H1 (cell line): ENCODE results near the gene CASD1. TPM values are rescaled to one million over a fixed set of nuclear protein-coding genes. Genes with fewer than 3 reads are reported as not detected.

Source experiments
- CTCF ChIA-PET: fragments of 300-600 bp; sonication (Branson Sonifier 250); formaldehyde crosslinking; loops from one replicate; lab custom pipeline; 2021; ENCODE audit not compliant: partially characterized antibody; lab: Charles Lee
- POLR2A ChIA-PET: fragments of 300-600 bp; sonication (Branson Sonifier 250); formaldehyde crosslinking; loops from one replicate; lab custom pipeline; 2021; ENCODE audit warnings: inconsistent platforms; ENCODE audit not compliant: partially characterized antibody; lab: Charles Lee
- DNase-seq, 2 experiments: peaks; one replicate each; pipeline versions ENCODE4 v3.0.0 to v3.0.0-alpha.2; 2010 to 2022; ENCODE audit warnings: low spot score in 2 of 2, low read depth in 1 of 2, mixed read lengths in 1 of 2
- FAIRE-seq: peaks from 2 replicates; lab custom pipeline; 2011; peaks lifted over from hg19 to GRCh38; lab: Jason Lieb, UNC
- H2AFZ ChIP-seq: 2 replicates; pipeline ENCODE4 v1.8.1; 2012; ENCODE audit warnings: low read length, inconsistent platforms
- H2AK5ac ChIP-seq: 2 replicates; pipeline ENCODE4 v1.6.1; 2013; ENCODE audit warnings: low read depth, low read length
- H2BK120ac ChIP-seq: replicated peaks from 2 replicates; pipeline ENCODE3; 2013; ENCODE audit warnings: low read depth, low read length, inconsistent platforms
- H2BK12ac ChIP-seq: 2 replicates; pipeline ENCODE4 v1.6.1; 2013; ENCODE audit warnings: low read depth, low read length
- H2BK15ac ChIP-seq: 2 replicates; pipeline ENCODE4 v1.6.1; 2013; ENCODE audit warnings: low read length
- H2BK20ac ChIP-seq: 2 replicates; pipeline ENCODE4 v1.6.1; 2013; ENCODE audit warnings: low read length
- H2BK5ac ChIP-seq: 2 replicates; pipeline ENCODE4 v1.6.1; 2013; ENCODE audit warnings: low read depth, low read length
- H3K14ac ChIP-seq: 2 replicates; pipeline ENCODE4 v1.6.1; 2013; ENCODE audit warnings: inconsistent platforms; ENCODE audit not compliant: insufficient read length
- H3K18ac ChIP-seq: 2 replicates; pipeline ENCODE4 v1.6.1; 2013; ENCODE audit warnings: low read length; ENCODE audit errors: extremely low read depth
- H3K23ac ChIP-seq: 2 replicates; pipeline ENCODE4 v1.6.1; 2013; ENCODE audit warnings: inconsistent platforms; ENCODE audit not compliant: insufficient read length
- H3K23me2 ChIP-seq: 2 replicates; pipeline ENCODE4 v1.6.1; 2013; ENCODE audit warnings: low read depth, low read length
- H3K27ac ChIP-seq: 2 replicates; pipeline ENCODE4 v1.6.1; 2011; ENCODE audit warnings: low read depth, low read length, inconsistent platforms
- H3K27me3 ChIP-seq, 4 experiments: replicated peaks in 1 of 4; 1 replicate in 1 of 4; 2 replicates in 3 of 4; pipeline versions ENCODE4 v1.6.1 to v1.8.1; 2011 to 2013; ENCODE audit warnings: low read length in 3 of 4, mild to moderate bottlenecking in 3 of 4, inconsistent platforms in 2 of 4, mixed read lengths in 2 of 4, moderate library complexity in 1 of 4; ENCODE audit not compliant: control insufficient read depth in 3 of 4, insufficient read depth in 3 of 4; ENCODE audit errors: extremely low read depth in 1 of 4
- H3K36me3 ChIP-seq, 4 experiments: 2 replicates each; pipeline versions ENCODE4 v1.6.1 to v1.8.1; 2011 to 2013; ENCODE audit warnings: mild to moderate bottlenecking in 4 of 4, low read length in 3 of 4, moderate library complexity in 2 of 4, control low read depth in 1 of 4, inconsistent platforms in 1 of 4; ENCODE audit not compliant: insufficient read depth in 4 of 4, control insufficient read depth in 2 of 4
- H3K4ac ChIP-seq: replicated peaks from 2 replicates; pipeline ENCODE3; 2013; ENCODE audit warnings: low read length, low read depth, mixed read lengths, inconsistent platforms; ENCODE audit not compliant: insufficient read length
- H3K4me1 ChIP-seq, 4 experiments: replicated peaks in 1 of 4; 1 replicate in 1 of 4; 2 replicates in 3 of 4; pipeline versions ENCODE4 v1.6.1 to v1.8.1; 2011 to 2013; ENCODE audit warnings: low read length in 3 of 4, inconsistent platforms in 2 of 4, mixed read lengths in 1 of 4; ENCODE audit not compliant: insufficient read depth in 4 of 4, control insufficient read depth in 3 of 4
- H3K4me2 ChIP-seq, 2 experiments: 2 replicates each; pipeline versions ENCODE4 v1.6.1 to v1.8.1; 2011 to 2013; ENCODE audit warnings: low read depth in 2 of 2, low read length in 2 of 2, control low read depth in 1 of 2, inconsistent platforms in 1 of 2, mild to moderate bottlenecking in 1 of 2; ENCODE audit not compliant: insufficient read depth in 1 of 2
- H3K4me3 ChIP-seq, 4 experiments: fragments of 200-600, 300-600 bp in 1 of 4; sonication (generic), shearing (Covaris generic), sonication (Bioruptor Twin) in 1 of 4; 2 replicates each; pipeline versions ENCODE4 v1.5.1 to v1.8.1; 2011 to 2016; ENCODE audit warnings: low read length in 4 of 4, low read depth in 3 of 4, control low read depth in 2 of 4, inconsistent platforms in 2 of 4, mild to moderate bottlenecking in 2 of 4, mixed read lengths in 1 of 4, moderate library complexity in 1 of 4; ENCODE audit not compliant: insufficient read depth in 2 of 4; ENCODE audit errors: extremely low read depth in 1 of 4
- H3K56ac ChIP-seq: replicated peaks from 2 replicates; pipeline ENCODE3; 2013; ENCODE audit warnings: low read depth, mild to moderate bottlenecking, mixed read lengths, low read length, inconsistent platforms; ENCODE audit not compliant: insufficient read length
- H3K79me1 ChIP-seq: 2 replicates; pipeline ENCODE4 v1.6.1; 2013; ENCODE audit warnings: low read depth, low read length, control low read depth
- H3K79me2 ChIP-seq, 2 experiments: 2 replicates each; pipeline versions ENCODE4 v1.6.1 to v1.8.1; 2012 to 2013; ENCODE audit warnings: low read length in 2 of 2, mild to moderate bottlenecking in 2 of 2, inconsistent platforms in 1 of 2; ENCODE audit not compliant: insufficient read depth in 2 of 2, control insufficient read depth in 1 of 2
- H3K9ac ChIP-seq, 4 experiments: replicated peaks in 1 of 4; 1 replicate in 1 of 4; 2 replicates in 3 of 4; pipeline versions ENCODE4 v1.6.1 to v1.8.1; 2011 to 2013; ENCODE audit warnings: low read depth in 3 of 4, low read length in 3 of 4, control low read depth in 2 of 4, mild to moderate bottlenecking in 2 of 4, moderate library complexity in 2 of 4, inconsistent platforms in 1 of 4; ENCODE audit errors: extremely low read depth in 1 of 4
- H3K9me3 ChIP-seq, 2 experiments: 2 replicates each; pipeline versions ENCODE4 v1.6.1 to v1.8.1; 2012 to 2013; ENCODE audit warnings: mild to moderate bottlenecking in 2 of 2, moderate library complexity in 2 of 2, control low read depth in 1 of 2, inconsistent platforms in 1 of 2, low read depth in 1 of 2, low read length in 1 of 2, mixed read lengths in 1 of 2; ENCODE audit not compliant: insufficient read depth in 2 of 2
- H4K20me1 ChIP-seq, 2 experiments: replicated peaks in 1 of 2; 2 replicates each; pipeline versions ENCODE3 to v1.8.1; 2011 to 2013; ENCODE audit warnings: inconsistent platforms in 2 of 2, low read length in 2 of 2, mild to moderate bottlenecking in 1 of 2; ENCODE audit not compliant: insufficient read depth in 2 of 2, control insufficient read depth in 1 of 2
- H4K5ac ChIP-seq: 2 replicates; pipeline ENCODE4 v1.6.1; 2013; ENCODE audit warnings: low read length, low read depth, mixed read lengths, inconsistent platforms; ENCODE audit not compliant: insufficient read length
- H4K8ac ChIP-seq: 2 replicates; pipeline ENCODE4 v1.8.0; 2013; ENCODE audit warnings: mild to moderate bottlenecking, moderate library complexity, low read length, inconsistent platforms; ENCODE audit not compliant: insufficient read depth; ENCODE audit errors: extremely low read depth
- H4K91ac ChIP-seq: replicated peaks from 2 replicates; pipeline ENCODE3; 2013; ENCODE audit warnings: low read length, mixed read lengths, inconsistent platforms; ENCODE audit not compliant: insufficient read length
- CHD1 ChIP-seq: IDR thresholded peaks from 2 replicates; pipeline ENCODE4 v1.6.1; 2012; ENCODE audit warnings: low read depth, low read length, improper control_type of control experiment
- CHD2 ChIP-seq: IDR thresholded peaks from 2 replicates; pipeline ENCODE4 v1.6.1; 2012; ENCODE audit warnings: low read length, improper control_type of control experiment
- GABPA ChIP-seq: IDR thresholded peaks from 2 replicates; pipeline ENCODE4 v1.6.1; 2011; ENCODE audit warnings: mild to moderate bottlenecking, low read length, moderate library complexity, borderline replicate concordance; ENCODE audit not compliant: insufficient read depth
- RAD21 ChIP-seq, 2 experiments: IDR thresholded peaks in 1 of 2; conservative IDR thresholded peaks in 1 of 2; 2 replicates each; pipeline ENCODE4 v1.6.1; 2011; ENCODE audit warnings: low read depth in 2 of 2, low read length in 2 of 2, improper control_type of control experiment in 1 of 2, inconsistent platforms in 1 of 2, mild to moderate bottlenecking in 1 of 2, moderate library complexity in 1 of 2
- RBBP5 ChIP-seq: IDR thresholded peaks from 2 replicates; pipeline ENCODE4 v1.7.1; 2012; ENCODE audit warnings: low read depth, mild to moderate bottlenecking, inconsistent platforms, low read length, moderate library complexity, borderline replicate concordance
- TCF12 ChIP-seq: IDR thresholded peaks from 2 replicates; pipeline ENCODE4 v1.6.1; 2011; ENCODE audit warnings: low read depth, mild to moderate bottlenecking, low read length
- WGBS, 2 experiments: shearing (Covaris generic) in 1 of 2; methylation state at CpG; one replicate each; pipeline versions ENCODE4 v1.1.6 to v1.1.7; 2013 to 2015; ENCODE audit warnings: low lambda C conversion rate in 2 of 2, mixed read lengths in 2 of 2, inconsistent platforms in 1 of 2, low coverage in 1 of 2, missing lambda C conversion rate in 1 of 2; ENCODE audit not compliant: insufficient replicate concordance in 2 of 2, insufficient coverage in 1 of 2, insufficient read length in 1 of 2; ENCODE audit errors: extremely low coverage in 1 of 2, missing lambda C conversion rate in 1 of 2; 5-methylcytosine and 5-hydroxymethylcytosine counted together
- polyA plus RNA-seq, 7 experiments: library from polyadenylated mRNA; depleted of rRNA in 3 of 7; stranded (reverse) in 5 of 7; unstranded in 2 of 7; fragments of >200 nt in 5 of 7; fragments of 200-250 nt in 2 of 7; gene quantifications; 1 replicate in 5 of 7; 2 replicates in 1 of 7; 4 replicates in 1 of 7; pipeline versions ENCODE4 v1.2.1 to v1.2.3, GENCODE V29; 2011 to 2013; ENCODE audit warnings: missing spikeins in 2 of 7, mixed read lengths in 2 of 7
- total RNA-seq: library from RNA; stranded (reverse); fragmentation: NEBNext Ultra II Directional; extraction: Animal tissue kit (Norgen Biotek cat#: 25700); gene quantifications from 2 replicates; pipeline ENCODE4 v1.2.1, GENCODE V29; 2021

Gene CASD1
- total and polyA plus RNA-seq, 2 of the 8 experiments (the other 6 are each of a cell fraction or from before 2014, with no cell fraction given) = 14.2 to 18.8 TPM

- Histone ChIP-seq H3K4me2 (no peak overlapping the region), H3K27ac (no peak overlapping the region), H3K36me3 (peaks cover 0 to 14% (median 1%) of the 10 kb centered on the region in 4 experiments; a peak in 3 of 8 replicates), H2BK20ac (no peak overlapping the region)
- 79% methylated on average over 1 of the region's 1 CpG; no CpG with 5 or more reads in 1 of the 2 experiments for WGBS, 2 experiments
- TF ChIP-seq TCF12 (no peak), RBBP5 (no peak), CHD2 (no peak), RAD21 (IDR thresholded peaks at IDR 0.05 in 1 of 2, conservative IDR thresholded peaks at IDR 0.05 in 1 of 2; ENCODE audit: low read depth in 2 of 2, low read length in 2 of 2) (no peak), GABPA (no peak), CHD1 (no peak)
- TF ChIP-seq, all 59 proteins: peak for 0
- no peaks in the 10 kb centered on the region for H3K27me3 ChIP-seq
- H3K23me2 ChIP-seq = no peaks in the 10 kb centered on the region
- H3K79me2 ChIP-seq = no peaks in the 10 kb centered on the region
- FAIRE-seq (no peak), DNase-seq (no peak)
- no peak overlapping the region for H2BK15ac ChIP-seq
- H2BK120ac ChIP-seq = no peak overlapping the region
- no peak overlapping the region for H2BK12ac ChIP-seq
- H3K14ac ChIP-seq = no peak overlapping the region
- H4K5ac ChIP-seq = no peak overlapping the region
- H3K18ac ChIP-seq = no peak overlapping the region
- no peaks in the 10 kb centered on the region for H3K9me3 ChIP-seq
- H4K91ac ChIP-seq = no peak overlapping the region
- no peak overlapping the region for H3K56ac ChIP-seq
- H3K4me3 ChIP-seq = no peak overlapping the region
- H3K23ac ChIP-seq = no peak overlapping the region
- H4K8ac ChIP-seq = no peak overlapping the region
- H2BK5ac ChIP-seq = no peak overlapping the region
- H2AK5ac ChIP-seq = no peak overlapping the region
- H3K4me1 ChIP-seq = no peaks in the 10 kb centered on the region
- no peaks in the 10 kb centered on the region for H3K79me1 ChIP-seq
- ChIA-PET CTCF (no interaction called here), POLR2A (no interaction called here)
- no peak overlapping the region for H3K4ac ChIP-seq
- no peak overlapping the region for H2AFZ ChIP-seq
- H3K9ac ChIP-seq = no peak overlapping the region
- H4K20me1 ChIP-seq = peaks cover 0 to 1% of the 10 kb centered on the region in 2 experiments
Observed at GRCh38 chr7:94547126-94547525, 37.5 kb downstream of the CASD1 start.
